NT2/D1 (cell line): ENCODE measurements around the gene JARID2.
"Not testable (repeated sequence)": the region's sequence is repeated elsewhere in the genome, so short reads cannot be mapped to it uniquely, and the experiment has no call there.

Source experiments
- DNase-seq: peaks from one replicate; pipeline ENCODE4 v3.0.0-alpha.2; 2011; ENCODE audit warnings: low read depth, low spot score
- H3K27me3 ChIP-seq: 2 replicates; pipeline ENCODE4 v1.6.0; 2011; ENCODE audit warnings: mild to moderate bottlenecking; ENCODE audit not compliant: insufficient read length, insufficient read depth
- H3K36me3 ChIP-seq: 2 replicates; pipeline ENCODE4 v1.6.1; 2011; ENCODE audit warnings: mild to moderate bottlenecking, low read length, mixed read lengths; ENCODE audit not compliant: insufficient read depth, insufficient read length
- H3K4me1 ChIP-seq: 2 replicates; pipeline ENCODE4 v1.5.1; 2011; ENCODE audit not compliant: insufficient read depth, insufficient read length
- H3K4me3 ChIP-seq: 2 replicates; pipeline ENCODE4 v1.5.1; 2011; ENCODE audit warnings: low read depth; ENCODE audit not compliant: insufficient read length
- H3K9ac ChIP-seq: 2 replicates; pipeline ENCODE4 v1.6.0; 2011; ENCODE audit warnings: low read depth; ENCODE audit not compliant: insufficient read length
- H3K9me3 ChIP-seq: 2 replicates; pipeline ENCODE4 v1.5.1; 2011; ENCODE audit warnings: mild to moderate bottlenecking, low read length; ENCODE audit not compliant: insufficient read depth
- SUZ12 ChIP-seq: IDR thresholded peaks from 2 replicates; pipeline ENCODE4 v1.6.1; 2011; ENCODE audit not compliant: insufficient read length, insufficient read depth; ENCODE audit errors: extremely low read depth
- YY1 ChIP-seq: IDR thresholded peaks from 2 replicates; pipeline ENCODE4 v1.6.1; 2011; ENCODE audit not compliant: insufficient read length, insufficient read depth
- ZNF274 ChIP-seq: IDR thresholded peaks from 2 replicates; pipeline ENCODE4 v1.6.1; 2011; ENCODE audit warnings: mild to moderate bottlenecking, low read depth, low read length

Gene JARID2

GRCh38 chr6:15287670-15288375, 42.0 kb downstream of the JARID2 start:
- H3K36me3 ChIP-seq = peaks cover 3% of the 10 kb centered on the region
- no peak for DNase-seq
- TF ChIP-seq SUZ12 = no peak
- TF ChIP-seq ZNF274 = no peak
- no peak for TF ChIP-seq YY1
- no peak overlapping the region for H3K9ac ChIP-seq
- no peaks in the 10 kb centered on the region for H3K9me3 ChIP-seq
- H3K4me3 ChIP-seq = no peak overlapping the region
- H3K27me3 ChIP-seq = no peaks in the 10 kb centered on the region
- peaks cover 8% of the 10 kb centered on the region for H3K4me1 ChIP-seq

GRCh38 chr6:15288856-15289255, 43.0 kb downstream of the JARID2 start:
- no peak for DNase-seq
- no peak for TF ChIP-seq YY1
- TF ChIP-seq SUZ12 = no peak
- TF ChIP-seq ZNF274 = no peak
- Histone ChIP-seq H3K27me3 (no peaks in the 10 kb centered on the region), H3K9me3 (no peaks in the 10 kb centered on the region), H3K4me1 (peaks cover 8% of the 10 kb centered on the region), H3K4me3 (no peak overlapping the region), H3K9ac (no peak overlapping the region), H3K36me3 (peaks cover 3% of the 10 kb centered on the region)

GRCh38 chr6:15289456-15289855, 43.6 kb downstream of the JARID2 start:
- not testable (repeated sequence) for DNase-seq, H3K9ac ChIP-seq, H3K4me3 ChIP-seq, H3K27me3 ChIP-seq, H3K4me1 ChIP-seq, H3K9me3 ChIP-seq, H3K36me3 ChIP-seq

GRCh38 chr6:15290067-15290680, 44.3 kb downstream of the JARID2 start:
- H3K36me3 ChIP-seq = peaks cover 3% of the 10 kb centered on the region
- no peaks in the 10 kb centered on the region for H3K9me3 ChIP-seq
- H3K4me1 ChIP-seq = peaks cover 11% of the 10 kb centered on the region
- no peak for TF ChIP-seq ZNF274
- no peak for TF ChIP-seq YY1
- TF ChIP-seq SUZ12 = no peak
- H3K27me3 ChIP-seq = no peaks in the 10 kb centered on the region
- H3K9ac ChIP-seq = no peak overlapping the region
- DNase-seq = no peak
- no peak overlapping the region for H3K4me3 ChIP-seq

GRCh38 chr6:15290962-15291704, 45.3 kb downstream of the JARID2 start:
- TF ChIP-seq YY1 (no peak), ZNF274 (no peak), SUZ12 (no peak)
- H3K4me3 ChIP-seq = no peak overlapping the region
- H3K27me3 ChIP-seq = no peaks in the 10 kb centered on the region
- peaks cover 3% of the 10 kb centered on the region for H3K36me3 ChIP-seq
- H3K9me3 ChIP-seq = no peaks in the 10 kb centered on the region
- peaks cover 11% of the 10 kb centered on the region for H3K4me1 ChIP-seq
- no peak for DNase-seq
- H3K9ac ChIP-seq = no peak overlapping the region

- H3K4me1 ChIP-seq = peaks cover 10% of the 10 kb centered on the region
- H3K4me3 ChIP-seq = no peak overlapping the region
- H3K9me3 ChIP-seq = no peaks in the 10 kb centered on the region
- H3K9ac ChIP-seq = no peak overlapping the region
- H3K36me3 ChIP-seq = no peaks in the 10 kb centered on the region
- H3K27me3 ChIP-seq = no peaks in the 10 kb centered on the region
- no peak for TF ChIP-seq YY1
- no peak for TF ChIP-seq ZNF274
- TF ChIP-seq SUZ12 = no peak
- DNase-seq = no peak
These were observed 46.9 kb downstream of the JARID2 start for GRCh38 chr6:15292721-15293302.

- Histone ChIP-seq H3K4me3 (no peak overlapping the region), H3K27me3 (no peaks in the 10 kb centered on the region), H3K4me1 (peaks cover 9% of the 10 kb centered on the region), H3K9me3 (no peaks in the 10 kb centered on the region), H3K9ac (no peak overlapping the region), H3K36me3 (no peaks in the 10 kb centered on the region)
- DNase-seq = no peak
- no peak for TF ChIP-seq ZNF274
- no peak for TF ChIP-seq YY1
- TF ChIP-seq SUZ12 = no peak
These were observed 47.8 kb downstream of the JARID2 start for GRCh38 chr6:15293674-15294073.
